ENCODE results near the gene CALU.

The CALU gene

GRCh38 chr7:128741491-128741890, 2.3 kb downstream of the CALU start:
- Histone ChIP-seq H3K36me3 (ENCODE audit: control insufficient read depth in 2 of 2, insufficient read depth in 1 of 2, low read length in 2 of 2) (no peaks in the 10 kb centered on the region), H3K9me3 (ENCODE audit: control insufficient read depth, insufficient read depth, low read depth, low read length) (no peaks in the 10 kb centered on the region), H3K4me1 (ENCODE audit: control insufficient read depth, insufficient read depth, low read length) (peaks cover 3% of the 10 kb centered on the region; the same call in 1 of the 2 replicates), H3K27ac (ENCODE audit: extremely low read depth, low read depth, low read length) (no peak overlapping the region), H3K4me3 (ENCODE audit: low read depth, low read length) (no peak overlapping the region)
- POLR2A ChIA-PET = no interaction called here
- CTCF ChIA-PET = interaction anchor here (0.6 to 2.0 kb wide), 7 partner anchors 12 to 314 kb away, joined by 3 to 5 read pairs (median 4); no protein-coding TSS in a partner anchor
- no peak for TF ChIP-seq ZNF837 (tag by site-specific recombination; IDR thresholded peaks at IDR 0.05)

- Histone ChIP-seq H3K4me3 (ENCODE audit: low read depth, low read length) (no peak overlapping the region), H3K36me3 (ENCODE audit: control insufficient read depth in 2 of 2, insufficient read depth in 1 of 2, low read length in 2 of 2) (no peaks in the 10 kb centered on the region), H3K9me3 (ENCODE audit: control insufficient read depth, insufficient read depth, low read depth, low read length) (no peaks in the 10 kb centered on the region), H3K27ac (ENCODE audit: extremely low read depth, low read depth, low read length) (no peak overlapping the region), H3K4me1 (ENCODE audit: control insufficient read depth, insufficient read depth, low read length) (peaks cover 3% of the 10 kb centered on the region)
- TF ChIP-seq ZNF626 (tag by site-specific recombination; IDR thresholded peaks at IDR 0.05) (no peak), ZNF660 (tag by site-specific recombination; IDR thresholded peaks at IDR 0.05) (no peak), ZNF473 (tag by site-specific recombination; IDR thresholded peaks at IDR 0.05) (no peak), ZNF837 (tag by site-specific recombination; IDR thresholded peaks at IDR 0.05) (no peak), ZSCAN16 (tag by site-specific recombination; IDR thresholded peaks at IDR 0.05) (no peak), ZNF366 (tag by site-specific recombination; conservative IDR thresholded peaks at IDR 0.05) (no peak), ZEB2 (tag by site-specific recombination; IDR thresholded peaks at IDR 0.05) (no peak), ZNF423 (tag by site-specific recombination; IDR thresholded peaks at IDR 0.05) (no peak), ZNF211 (tag by site-specific recombination; IDR thresholded peaks at IDR 0.05; ENCODE audit: low read depth) (no peak), ZNF121 (tag by site-specific recombination; IDR thresholded peaks at IDR 0.05) (no peak), ZSCAN4 (tag by site-specific recombination; IDR thresholded peaks at IDR 0.05) (no peak), ZFP3 (tag by site-specific recombination; IDR thresholded peaks at IDR 0.05; ENCODE audit: low read depth) (no peak), ZNF585B (tag by site-specific recombination; IDR thresholded peaks at IDR 0.05) (no peak), ZSCAN23 (tag by site-specific recombination; IDR thresholded peaks at IDR 0.05) (no peak), ZNF521 (tag by site-specific recombination; IDR thresholded peaks at IDR 0.05) (no peak), PRDM10 (tag by site-specific recombination; IDR thresholded peaks at IDR 0.05) (no peak), ZNF639 (tag by site-specific recombination; IDR thresholded peaks at IDR 0.05) (no peak)
- POLR2A ChIA-PET = no interaction called here
- CTCF ChIA-PET = interaction anchor here (0.7 to 1.1 kb wide), 4 partner anchors 11 to 315 kb away, joined by 3 to 5 read pairs (median 4); no protein-coding TSS in a partner anchor
Observed at GRCh38 chr7:128742206-128742605, 3.0 kb downstream of the CALU start.
